MCF 10A (cell line): Measurements from ENCODE around the gene RMRP. TPM values are rescaled to one million over a fixed set of nuclear protein-coding genes. Genes with fewer than 3 reads are reported as not detected.

Experiments used
- BruUV-seq: library from RNA; stranded (reverse); fragments of 400-500 nt; replicated peaks from 2 replicates; lab custom pipeline; 2021; lab: Mats Ljungman, UMichigan
- CTCF ChIA-PET: fragments of 300-600 bp; sonication (Branson Sonifier 250); formaldehyde crosslinking; extraction: SDS; loops from one replicate; lab custom pipeline; 2021; ENCODE audit warnings: antibody characterized with exemption, inconsistent platforms; lab: Yijun Ruan, JAX
- POLR2A ChIA-PET: fragments of 300-600, 350-650 bp; sonication (Branson Sonifier 250); formaldehyde crosslinking; extraction: SDS; loops from one replicate; lab custom pipeline; 2020; ENCODE audit warnings: antibody characterized with exemption, inconsistent platforms; lab: Yijun Ruan, JAX
- DNase-seq: peaks from one replicate; pipeline ENCODE4 v3.0.0-alpha.2; 2018; ENCODE audit not compliant: unreplicated experiment
- H3K27ac Mint-ChIP-seq: one replicate; pipeline ENCODE4 v1.8.0; 2022; ENCODE audit warnings: mild to moderate bottlenecking, low read depth, mixed read lengths; ENCODE audit not compliant: unreplicated experiment
- H3K27me3 Mint-ChIP-seq: one replicate; pipeline ENCODE4 v1.8.0; 2022; ENCODE audit warnings: mixed read lengths; ENCODE audit not compliant: insufficient read depth, unreplicated experiment
- H3K36me3 Mint-ChIP-seq: one replicate; pipeline ENCODE4 v1.8.0; 2022; ENCODE audit warnings: mild to moderate bottlenecking, moderate library complexity, mixed read lengths; ENCODE audit not compliant: insufficient read depth, unreplicated experiment
- H3K4me1 Mint-ChIP-seq: one replicate; pipeline ENCODE4 v1.8.0; 2022; ENCODE audit warnings: mixed read lengths; ENCODE audit not compliant: insufficient read depth, unreplicated experiment
- H3K4me3 Mint-ChIP-seq: one replicate; pipeline ENCODE4 v1.8.0; 2022; ENCODE audit warnings: mild to moderate bottlenecking, moderate library complexity, mixed read lengths; ENCODE audit not compliant: unreplicated experiment
- H3K9me3 Mint-ChIP-seq: one replicate; pipeline ENCODE4 v1.8.0; 2022; ENCODE audit warnings: mixed read lengths; ENCODE audit not compliant: unreplicated experiment
- intact Hi-C: fragments of 100-400 bp; cut with micrococcal nuclease; formaldehyde crosslinking; loops from 2 replicates; pipeline ENCODE4 v1.14.1; 2022
- total RNA-seq: library from RNA; stranded (reverse); gene quantifications from 2 replicates; pipeline ENCODE4 v1.2.3, GENCODE V29; 2022
- TF ChIP-seq, protein P1 (sequence below): fragments of 200-600 bp; IDR thresholded peaks from one replicate; pipeline ENCODE4 v1.8.0; 2022; ENCODE audit warnings: antibody characterized with exemption, mild to moderate bottlenecking; ENCODE audit not compliant: unreplicated experiment

RMRP gene
- total RNA-seq, 1 experiment from 2014 or later: 13,245 TPM

DNA sequence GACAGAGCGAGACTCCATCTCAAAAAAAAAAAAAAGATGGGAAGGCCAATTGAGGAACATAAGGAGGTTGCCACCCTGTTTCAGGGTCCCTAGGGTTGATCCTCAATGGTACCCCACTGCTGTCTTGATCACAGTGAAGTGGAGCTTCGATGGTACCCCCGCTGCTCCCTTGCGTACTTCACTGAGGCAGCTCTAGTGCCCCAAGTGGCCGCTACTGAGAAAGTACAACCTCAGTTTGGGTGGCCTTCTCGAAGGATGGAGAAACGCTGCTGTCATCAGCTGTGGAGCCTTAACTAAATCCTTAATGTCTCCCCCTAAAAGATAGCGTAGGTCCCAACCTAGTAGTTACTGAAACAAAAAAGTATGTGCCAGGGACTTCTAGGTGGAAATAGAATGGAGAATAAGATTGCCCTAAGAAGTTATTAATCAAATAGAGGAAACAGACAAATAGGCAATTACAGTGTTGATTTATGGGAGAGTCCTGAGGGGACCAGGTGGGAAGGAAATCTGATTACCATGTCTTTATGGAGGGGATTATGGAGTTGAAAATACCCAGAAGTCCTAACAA lies 46.5 kb downstream of the RMRP start:
- peak; percentile 44 for DNase-seq
- no TSS peak for BruUV-seq
- no peak overlapping the region for H3K4me3 Mint-ChIP-seq

DNA sequence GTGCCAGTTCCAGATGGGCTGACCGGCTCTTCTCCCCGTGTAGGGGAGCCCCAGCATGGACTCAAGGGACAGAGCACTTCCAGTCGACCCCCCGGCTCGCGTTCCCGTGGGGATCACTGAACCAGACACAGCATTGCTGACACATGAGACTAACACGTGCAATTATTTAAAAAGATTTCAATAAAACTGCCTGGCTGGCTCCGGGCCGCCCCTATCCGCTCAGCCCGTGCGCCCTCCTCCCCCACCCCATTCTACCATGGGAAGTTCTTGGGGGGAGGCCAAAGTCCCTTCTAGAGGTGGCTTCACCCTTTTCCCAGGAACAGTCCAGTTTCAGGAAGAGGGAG lies 48.0 kb downstream of the RMRP start:
- H3K4me3 Mint-ChIP-seq: no peak overlapping the region
- intact Hi-C loops: loop anchor here (10.0 kb wide), 1 partner anchor 495 kb away; the partner anchor contains the start of gene ATOSB
- TF ChIP-seq, protein P1, sequence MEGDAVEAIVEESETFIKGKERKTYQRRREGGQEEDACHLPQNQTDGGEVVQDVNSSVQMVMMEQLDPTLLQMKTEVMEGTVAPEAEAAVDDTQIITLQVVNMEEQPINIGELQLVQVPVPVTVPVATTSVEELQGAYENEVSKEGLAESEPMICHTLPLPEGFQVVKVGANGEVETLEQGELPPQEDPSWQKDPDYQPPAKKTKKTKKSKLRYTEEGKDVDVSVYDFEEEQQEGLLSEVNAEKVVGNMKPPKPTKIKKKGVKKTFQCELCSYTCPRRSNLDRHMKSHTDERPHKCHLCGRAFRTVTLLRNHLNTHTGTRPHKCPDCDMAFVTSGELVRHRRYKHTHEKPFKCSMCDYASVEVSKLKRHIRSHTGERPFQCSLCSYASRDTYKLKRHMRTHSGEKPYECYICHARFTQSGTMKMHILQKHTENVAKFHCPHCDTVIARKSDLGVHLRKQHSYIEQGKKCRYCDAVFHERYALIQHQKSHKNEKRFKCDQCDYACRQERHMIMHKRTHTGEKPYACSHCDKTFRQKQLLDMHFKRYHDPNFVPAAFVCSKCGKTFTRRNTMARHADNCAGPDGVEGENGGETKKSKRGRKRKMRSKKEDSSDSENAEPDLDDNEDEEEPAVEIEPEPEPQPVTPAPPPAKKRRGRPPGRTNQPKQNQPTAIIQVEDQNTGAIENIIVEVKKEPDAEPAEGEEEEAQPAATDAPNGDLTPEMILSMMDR: no peak
- H3K9me3 Mint-ChIP-seq: no peaks in the 10 kb centered on the region
- ChIA-PET POLR2A (no interaction called here), CTCF (interaction anchor here (0.5 to 0.9 kb wide), 4 partner anchors 23 to 127 kb away, joined by 3 to 4 read pairs (median 4); no protein-coding TSS in a partner anchor)
- peaks cover 15% of the 10 kb centered on the region for H3K27me3 Mint-ChIP-seq
- BruUV-seq: no TSS peak
- peaks cover 27% of the 10 kb centered on the region for H3K36me3 Mint-ChIP-seq
- no peak for DNase-seq
- H3K27ac Mint-ChIP-seq: no peak overlapping the region
- peaks cover 7% of the 10 kb centered on the region for H3K4me1 Mint-ChIP-seq

More for the DNA sequence above, 46.5 kb downstream of the RMRP start:
- no peaks in the 10 kb centered on the region for H3K9me3 Mint-ChIP-seq
- intact Hi-C loops: no loop called here
- H3K36me3 Mint-ChIP-seq: peaks cover 27% of the 10 kb centered on the region
- peaks cover 7% of the 10 kb centered on the region for H3K4me1 Mint-ChIP-seq
- TF ChIP-seq, protein P1: peak; percentile 54
- H3K27ac Mint-ChIP-seq: no peak overlapping the region
- peaks cover 30% of the 10 kb centered on the region for H3K27me3 Mint-ChIP-seq
- ChIA-PET CTCF (interaction anchor here (0.6 to 3.2 kb wide), 21 partner anchors 8 to 564 kb away, joined by 3 to 24 read pairs (median 3); partner anchors contain the start of genes CCDC107 and RMRP), POLR2A (interaction anchor here (0.5 to 0.6 kb wide), 2 partner anchors 586 to 1263 kb away, joined by 3 to 4 read pairs; no protein-coding TSS in a partner anchor)

DNA sequence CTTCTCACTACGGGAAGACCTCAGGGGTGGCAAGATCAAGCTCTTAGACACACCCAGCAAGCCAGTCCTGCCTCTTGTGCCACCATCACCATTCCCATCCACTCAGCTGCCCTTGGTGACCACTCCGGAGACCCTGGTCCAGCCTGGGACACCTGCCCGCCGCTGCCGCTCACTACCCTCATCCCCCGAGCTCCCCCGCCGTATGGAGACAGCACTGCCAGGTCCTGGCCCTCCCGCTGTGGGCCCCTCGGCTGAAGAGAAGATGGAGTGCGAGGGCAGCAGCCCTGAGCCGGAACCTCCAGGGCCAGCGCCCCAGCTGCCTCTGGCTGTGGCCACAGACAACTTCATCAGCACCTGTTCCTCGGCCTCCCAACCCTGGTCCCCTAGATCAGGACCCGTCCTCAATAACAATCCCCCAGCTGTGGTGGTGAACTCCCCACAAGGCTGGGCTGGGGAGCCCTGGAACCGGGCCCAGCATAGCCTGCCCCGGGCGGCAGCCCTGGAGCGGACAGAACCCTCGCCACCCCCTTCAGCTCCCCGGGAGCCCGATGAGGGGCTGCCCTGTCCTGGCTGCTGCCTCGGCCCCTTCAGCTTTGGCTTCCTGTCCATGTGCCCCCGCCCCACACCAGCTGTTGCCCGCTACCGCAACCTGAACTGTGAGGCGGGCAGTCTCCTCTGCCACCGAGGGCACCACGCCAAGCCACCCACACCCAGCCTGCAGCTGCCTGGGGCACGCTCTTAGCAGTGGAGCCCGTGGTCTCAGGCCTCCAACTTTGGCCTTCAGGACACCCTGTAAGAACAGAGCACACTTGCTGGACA lies 48.6 kb downstream of the RMRP start:
- H3K9me3 Mint-ChIP-seq: no peaks in the 10 kb centered on the region
- TF ChIP-seq, protein P1: no peak
- H3K4me3 Mint-ChIP-seq: no peak overlapping the region
- peaks cover 9% of the 10 kb centered on the region for H3K27me3 Mint-ChIP-seq
- H3K36me3 Mint-ChIP-seq: peaks cover 30% of the 10 kb centered on the region
- ChIA-PET CTCF (interaction anchor here (0.6 to 0.9 kb wide), 3 partner anchors 37 to 121 kb away, joined by 3 read pairs; no protein-coding TSS in a partner anchor), POLR2A (interaction anchor here (0.9 kb wide), 1 partner anchor 36 kb away, joined by 4 read pairs; no protein-coding TSS in a partner anchor)
- H3K4me1 Mint-ChIP-seq: peaks cover 10% of the 10 kb centered on the region
- DNase-seq: no peak
- H3K27ac Mint-ChIP-seq: no peak overlapping the region
- TSS peak; percentile 4 for BruUV-seq
- intact Hi-C loops: loop anchor here (10.0 kb wide), 1 partner anchor 494 kb away; the partner anchor contains the start of gene ATOSB

DNA sequence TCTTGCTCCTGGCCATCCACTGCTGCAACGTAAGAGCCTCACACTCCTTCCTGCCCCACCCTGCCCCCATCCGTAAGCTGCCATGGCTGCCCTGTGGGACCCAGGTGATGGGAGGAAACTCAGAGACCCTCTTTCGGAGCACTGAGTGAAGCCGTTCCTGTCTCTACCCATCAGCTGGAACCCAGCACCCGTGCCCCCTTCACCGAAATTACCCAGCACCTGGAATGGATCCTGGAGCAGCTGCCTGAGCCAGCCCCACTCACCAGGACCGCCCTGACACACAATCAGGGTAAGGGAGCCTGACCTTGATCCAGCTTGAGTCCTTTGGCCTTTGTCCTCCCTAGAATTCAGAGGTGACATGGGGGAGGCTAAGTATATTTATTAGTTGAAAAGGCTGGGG lies 49.6 kb downstream of the RMRP start:
- peaks cover 19% of the 10 kb centered on the region for H3K4me1 Mint-ChIP-seq
- POLR2A ChIA-PET: interaction anchor here (0.9 to 1.1 kb wide), 2 partner anchors 37 to 80 kb away, joined by 3 to 4 read pairs; no protein-coding TSS in a partner anchor
- peaks cover 33% of the 10 kb centered on the region for H3K36me3 Mint-ChIP-seq
- TF ChIP-seq, protein P1: no peak
- intact Hi-C loops: loop anchor here (10.0 kb wide), 1 partner anchor 493 kb away; the partner anchor contains the start of gene ATOSB
- CTCF ChIA-PET: no interaction called here
- H3K4me3 Mint-ChIP-seq: no peak overlapping the region
- no peaks in the 10 kb centered on the region for H3K27me3 Mint-ChIP-seq
- BruUV-seq: no TSS peak
- H3K27ac Mint-ChIP-seq: no peak overlapping the region
- no peaks in the 10 kb centered on the region for H3K9me3 Mint-ChIP-seq
- no peak for DNase-seq
